Activated CD8-positive, alpha-beta memory T cell treated with anti-CD3 and anti-CD28 coated beads for 36 hours (primary cell): ENCODE measurements around the gene LRRC37A. TPM values are rescaled to one million over a fixed set of nuclear protein-coding genes. Genes with fewer than 3 reads are reported as not detected.

Experiments
- total RNA-seq, 2 experiments: library from RNA; stranded (reverse); gene quantifications; one replicate each; pipeline ENCODE4 v1.2.3, GENCODE V29; 2021

The LRRC37A gene
- total RNA-seq, 2 experiments from 2014 or later: 1.0 to 1.7 TPM

Other genes with a start within 250 kb of the LRRC37A start
- gene KANSL1, start 101.7 kb upstream of the LRRC37A start, total RNA-seq: 10 to 100 TPM; 59.3 to 59.6 TPM
- 10 to 100 TPM; 14.9 to 16.2 TPM for gene ARL17B, start 66.6 kb downstream of the LRRC37A start, total RNA-seq
- gene LRRC37A2, start 217.3 kb downstream of the LRRC37A start, total RNA-seq: 1 to 10 TPM; 6.5 to 7.5 TPM